HG03378 (cell line): ENCODE results near the gene MAP6.

Experiments
- ATAC-seq: cut with Tn5 transposase; IDR thresholded peaks from one replicate; pipeline ENCODE4 v1.9.1; 2021; ENCODE audit warnings: mild to moderate bottlenecking, moderate library complexity; ENCODE audit not compliant: unreplicated experiment

Gene MAP6

GRCh38 chr11:75667255-75667830, 1.5 kb downstream of the MAP6 start:
- no peak for ATAC-seq

- ATAC-seq = no peak
Measured at GRCh38 chr11:75665990-75666389, 2.8 kb downstream of the MAP6 start.

GRCh38 chr11:75665126-75665525, 3.7 kb downstream of the MAP6 start:
- no peak for ATAC-seq

- ATAC-seq = no peak
Measured at GRCh38 chr11:75664389-75664788, 4.4 kb downstream of the MAP6 start.

GRCh38 chr11:75663808-75664207, 5.0 kb downstream of the MAP6 start:
- ATAC-seq = no peak

GRCh38 chr11:75659836-75660235, 9.0 kb downstream of the MAP6 start:
- no peak for ATAC-seq

- ATAC-seq = no peak
Measured at GRCh38 chr11:75656044-75656727, 12.7 kb downstream of the MAP6 start.

GRCh38 chr11:75655605-75656004, 13.2 kb downstream of the MAP6 start:
- ATAC-seq = no peak

- ATAC-seq = peak; percentile 84
Measured at GRCh38 chr11:75654314-75654713, 14.5 kb downstream of the MAP6 start.

GRCh38 chr11:75653532-75653931, 15.3 kb downstream of the MAP6 start:
- no peak for ATAC-seq

GRCh38 chr11:75652936-75653335, 15.9 kb downstream of the MAP6 start:
- no peak for ATAC-seq

GRCh38 chr11:75651218-75651617, 17.6 kb downstream of the MAP6 start:
- no peak for ATAC-seq

GRCh38 chr11:75650167-75650723, 18.6 kb downstream of the MAP6 start:
- no peak for ATAC-seq

GRCh38 chr11:75644946-75645345, 23.9 kb downstream of the MAP6 start:
- no peak for ATAC-seq

GRCh38 chr11:75644370-75644769, 24.5 kb downstream of the MAP6 start:
- no peak for ATAC-seq

GRCh38 chr11:75642402-75643113, 26.3 kb downstream of the MAP6 start:
- no peak for ATAC-seq

GRCh38 chr11:75639762-75640181, 29.1 kb downstream of the MAP6 start:
- ATAC-seq = no peak

- ATAC-seq = no peak
Measured at GRCh38 chr11:75637998-75638397, 30.8 kb downstream of the MAP6 start.

- no peak for ATAC-seq
Measured at GRCh38 chr11:75635066-75635862, 33.6 kb downstream of the MAP6 start.

- no peak for ATAC-seq
Measured at GRCh38 chr11:75633409-75634066, 35.3 kb downstream of the MAP6 start.

- ATAC-seq = no peak
Measured at GRCh38 chr11:75632962-75633361, 35.9 kb downstream of the MAP6 start.
